Inflammatory macrophage (primary cell): ENCODE measurements around the gene NPAT.
"Not testable (repeated sequence)": the region's sequence is repeated elsewhere in the genome, so short reads cannot be mapped to it uniquely, and the experiment has no call there.

Experiments used
- DNase-seq, 2 donors: peaks; one replicate each; pipeline ENCODE4 v3.0.0-alpha.2; 2020 to 2022

NPAT gene

DNA sequence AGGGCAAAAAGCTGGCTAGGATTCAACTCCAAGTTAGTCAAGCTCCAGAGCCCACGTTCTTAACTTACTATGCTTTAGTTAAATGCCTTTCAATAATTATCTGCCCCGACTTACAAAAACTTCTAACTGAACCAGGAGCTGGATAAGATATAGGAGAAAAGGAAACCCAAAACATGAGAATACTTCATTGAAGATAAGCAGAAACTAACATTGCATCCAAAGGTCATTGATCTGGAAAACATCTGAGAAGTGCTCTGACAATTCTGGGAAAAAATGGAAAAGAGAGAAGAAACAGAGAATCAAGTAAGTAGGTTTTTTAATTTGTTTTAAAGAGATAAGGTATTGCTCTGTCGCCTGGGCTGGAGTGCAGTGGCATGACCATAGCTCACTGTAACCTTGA, 73.9 kb downstream of the NPAT start:
- DNase-seq: no peak

DNA sequence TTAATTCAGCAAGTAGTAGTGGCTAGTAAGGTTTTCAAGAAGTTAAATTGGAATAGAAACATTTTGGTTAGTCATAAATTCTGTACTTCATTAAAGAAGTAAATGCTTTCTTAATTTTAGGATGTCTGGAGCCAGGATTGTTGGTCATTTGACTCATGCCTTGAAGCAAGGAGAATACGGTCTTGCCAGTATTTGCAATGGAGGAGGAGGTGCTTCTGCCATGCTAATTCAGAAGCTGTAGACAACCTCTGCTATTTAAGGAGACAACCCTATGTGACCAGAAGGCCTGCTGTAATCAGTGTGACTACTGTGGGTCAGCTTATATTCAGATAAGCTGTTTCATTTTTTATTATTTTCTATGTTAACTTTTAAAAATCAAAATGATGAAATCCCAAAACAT, 75.3 kb downstream of the NPAT start:
- no peak for DNase-seq

- DNase-seq: no peak
Measured at GRCh38 chr11:108144615-108145014, 77.8 kb downstream of the NPAT start.

DNA sequence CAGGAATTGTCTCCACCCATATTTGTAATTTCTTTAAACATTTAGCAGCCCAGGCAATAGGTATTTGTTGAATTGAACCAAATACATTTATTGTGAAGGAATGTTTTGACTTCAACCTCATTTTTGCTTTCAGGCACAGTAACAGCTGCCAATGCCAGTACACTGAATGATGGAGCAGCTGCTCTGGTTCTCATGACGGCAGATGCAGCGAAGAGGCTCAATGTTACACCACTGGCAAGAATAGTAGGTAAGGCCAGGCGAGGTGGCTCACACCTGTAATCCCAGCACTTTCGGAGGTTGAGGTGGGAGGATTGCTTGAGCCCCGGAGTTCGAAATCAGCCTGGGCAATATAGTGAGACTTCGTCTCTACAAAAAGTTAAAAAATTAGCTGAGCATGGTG, 80.1 kb downstream of the NPAT start:
- no peak for DNase-seq

- no peak for DNase-seq
Measured at GRCh38 chr11:108137212-108137611, 85.2 kb downstream of the NPAT start.

- no peak for DNase-seq
Measured at GRCh38 chr11:108135845-108136544, 86.4 kb downstream of the NPAT start.

DNA sequence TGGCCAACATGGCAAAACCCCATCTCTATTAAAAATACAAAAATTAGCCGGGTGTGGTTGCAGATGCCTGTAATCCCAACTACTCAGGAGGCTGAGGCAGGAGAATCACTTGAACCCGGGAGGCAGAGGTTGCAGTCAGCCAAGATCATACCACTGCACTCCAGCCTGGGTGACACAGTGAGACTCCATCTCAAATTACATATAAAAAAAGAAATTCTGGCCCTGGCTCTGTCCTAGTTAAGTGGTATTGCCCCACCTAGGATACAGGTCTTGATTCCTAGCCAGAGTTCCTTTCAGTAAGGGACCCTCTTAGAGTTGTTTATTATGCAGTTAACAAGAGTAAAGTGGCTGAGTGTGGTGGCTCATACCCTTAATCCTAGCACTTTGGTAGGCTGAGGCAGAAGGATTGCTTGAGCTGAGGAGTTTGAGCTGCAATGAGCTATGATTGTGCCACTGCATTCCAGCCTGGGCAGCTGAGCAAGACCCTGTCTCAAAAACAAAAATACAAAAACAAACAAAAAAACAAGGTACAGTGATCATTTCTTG, 89.4 kb downstream of the NPAT start:
- not testable (repeated sequence) for DNase-seq

DNA sequence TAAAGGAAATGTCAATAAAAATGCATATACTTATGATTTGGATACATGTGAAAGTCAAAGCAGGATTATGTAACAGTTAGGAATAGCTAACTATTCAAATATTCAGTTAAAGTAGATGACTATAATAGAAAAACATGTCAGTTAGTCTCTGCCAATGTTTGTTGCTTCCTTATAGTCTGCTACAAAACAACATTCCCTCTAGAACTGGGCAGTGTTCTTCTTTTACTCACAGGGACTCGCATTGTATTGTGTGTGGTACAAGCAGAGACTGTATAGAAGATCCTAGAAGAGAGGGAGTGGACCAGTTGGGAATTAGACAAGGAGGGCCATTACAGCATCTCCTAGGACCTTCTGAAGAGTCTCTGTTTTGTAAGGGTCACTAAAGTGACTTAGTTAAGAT, 90.4 kb downstream of the NPAT start:
- no peak for DNase-seq

DNA sequence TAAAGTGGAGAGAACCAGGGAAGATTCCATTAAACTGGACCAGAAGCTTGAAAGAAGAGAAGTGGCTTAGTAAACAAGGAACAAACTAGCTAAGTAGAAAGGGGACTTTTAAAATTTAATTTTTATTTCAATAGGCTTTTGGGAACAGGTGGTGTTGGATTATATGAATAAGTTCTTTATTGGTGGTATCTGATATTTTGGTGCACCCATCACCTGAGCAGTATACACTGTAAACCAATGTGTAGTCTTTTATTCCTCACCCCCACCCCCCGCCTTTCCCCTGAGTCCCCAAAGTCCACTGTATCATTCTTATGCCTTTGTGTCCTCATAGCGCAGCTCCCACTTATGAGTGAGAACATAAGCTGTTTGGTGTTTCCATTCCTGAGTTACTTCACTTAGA, 93.7 kb downstream of the NPAT start:
- DNase-seq: no peak

- DNase-seq: no peak
Measured at GRCh38 chr11:108125096-108125495, 97.3 kb downstream of the NPAT start.

DNA sequence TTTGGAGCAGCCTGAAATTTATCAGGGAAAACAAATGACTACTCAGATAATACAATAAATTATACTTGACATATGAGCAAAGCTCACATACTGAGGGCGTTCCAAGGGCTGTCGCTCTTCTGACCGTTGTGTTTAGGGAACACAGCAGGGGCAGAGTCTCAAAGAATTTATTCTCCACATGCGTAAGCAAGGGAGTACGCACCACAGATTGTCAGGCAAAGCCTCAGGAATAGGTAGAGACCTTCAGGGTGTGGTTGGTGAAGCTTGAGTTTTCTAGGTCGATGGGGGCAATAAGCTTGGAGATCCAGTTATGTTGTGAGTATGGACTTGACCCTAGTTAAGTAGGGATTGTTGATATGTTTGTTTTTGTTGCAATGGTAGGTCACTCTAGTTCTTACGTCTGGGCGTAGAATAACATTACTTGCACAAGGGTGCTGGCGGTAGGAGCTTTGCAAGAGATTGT, 100.2 kb downstream of the NPAT start:
- DNase-seq: no peak

DNA sequence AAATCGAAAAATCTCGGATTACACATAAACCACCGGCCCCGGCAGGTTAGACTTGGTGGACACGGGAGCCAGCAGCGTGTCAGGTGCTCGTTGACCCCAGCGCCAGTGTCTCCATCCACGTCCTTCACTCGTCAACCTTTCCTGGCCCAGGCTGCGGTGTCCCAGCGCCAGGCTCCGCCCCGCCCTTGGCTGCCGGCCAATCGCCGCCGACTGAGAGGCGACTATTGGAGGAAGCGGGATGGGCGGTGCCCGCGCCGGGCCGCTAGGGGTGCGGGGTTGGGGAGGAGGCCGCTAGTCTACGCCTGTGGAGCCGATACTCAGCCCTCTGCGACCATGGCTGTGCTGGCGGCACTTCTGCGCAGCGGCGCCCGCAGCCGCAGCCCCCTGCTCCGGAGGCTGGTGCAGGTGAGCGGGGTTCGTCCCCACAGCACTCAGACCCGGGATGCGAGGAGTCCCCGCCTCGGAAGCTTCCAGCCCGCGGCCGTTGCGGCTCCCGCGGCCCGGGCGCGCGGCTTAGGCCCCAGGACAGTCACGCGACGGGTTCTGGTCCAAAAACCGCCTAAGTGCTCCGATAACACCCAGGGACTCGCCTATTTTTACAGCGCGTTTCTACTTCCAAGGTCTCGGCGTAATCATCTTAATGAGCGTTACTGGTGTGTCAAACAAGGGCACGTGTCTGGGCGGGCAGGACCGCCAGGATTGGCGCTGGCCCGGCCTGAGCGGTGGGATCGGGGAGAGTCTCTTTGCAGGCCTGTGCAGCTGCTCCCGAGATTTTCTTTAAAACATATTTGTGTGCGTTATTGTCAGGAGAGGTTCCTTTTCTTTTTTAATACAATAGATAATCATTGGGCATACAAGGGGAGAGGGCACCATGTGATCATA, 100.9 kb downstream of the NPAT start, which contains the start of gene ACAT1:
Gene ACAT1 (plus strand): TSS at position 294 of the 882 bp plus-strand sequence. CDS start 40 bp downstream, at position 334.
- peak; percentile 93 to 95 for DNase-seq

GRCh38 chr11:108120936-108121273, 101.5 kb downstream of the NPAT start:
- not testable (repeated sequence) for DNase-seq

DNA sequence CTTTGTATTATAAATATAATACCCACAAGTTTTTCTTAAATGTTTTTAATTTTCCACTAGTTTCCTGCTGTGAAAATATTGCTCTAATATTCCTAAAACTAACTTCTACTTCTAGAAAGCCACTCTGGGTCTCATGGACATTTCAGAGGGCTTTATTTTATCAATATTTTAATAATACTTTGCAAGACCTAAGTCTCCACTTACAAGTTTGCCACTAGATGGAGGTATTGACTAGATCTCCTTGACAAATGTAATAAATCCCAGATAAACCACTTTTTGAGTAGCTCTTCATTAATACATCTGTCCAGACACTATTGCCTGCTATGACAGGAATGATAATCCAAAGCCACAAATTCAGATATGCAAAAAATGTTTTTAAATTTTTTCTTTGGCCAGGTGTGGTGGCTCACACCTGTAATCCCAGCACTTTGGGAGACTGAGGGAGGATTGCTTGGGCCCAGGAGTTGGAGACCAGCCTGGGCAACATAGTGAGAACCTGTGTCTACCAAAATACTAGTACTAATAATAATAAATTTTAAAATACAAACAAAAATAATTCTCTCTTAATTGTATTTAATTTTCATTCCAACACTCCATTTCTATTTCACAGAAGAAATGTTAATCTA, 104.6 kb downstream of the NPAT start:
- peak; percentile 11 to 45 for DNase-seq

- DNase-seq: peak; percentile 6 to 10
Measured at GRCh38 chr11:108115500-108116140, 106.8 kb downstream of the NPAT start.

DNA sequence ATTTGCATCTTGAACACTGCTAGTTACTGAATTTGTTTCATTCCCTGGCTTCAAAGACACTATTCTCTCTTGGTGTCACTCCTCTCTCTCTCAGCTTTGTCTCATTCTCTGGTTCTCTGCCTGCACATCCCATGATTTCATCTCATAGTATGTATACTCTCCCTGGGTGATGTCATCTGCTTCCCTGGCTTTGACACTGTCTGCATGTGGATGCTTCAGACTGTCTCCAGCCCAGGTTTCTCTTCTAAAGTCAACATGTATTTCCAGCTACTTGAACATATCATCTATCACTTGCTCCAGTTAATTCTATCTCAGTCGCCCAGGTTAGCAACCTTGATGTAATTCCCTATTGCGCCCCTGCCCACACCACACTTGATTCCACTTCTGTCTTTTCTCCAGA, 110.4 kb downstream of the NPAT start:
- DNase-seq: no peak

GRCh38 chr11:108111126-108111525, 111.3 kb downstream of the NPAT start:
- DNase-seq: no peak
